Choroid plexus epithelial cell (primary cell): ENCODE data around the gene POU5F1.
"Not testable (repeated sequence)": the region's sequence is repeated elsewhere in the genome, so short reads cannot be mapped to it uniquely, and the experiment has no call there.

Source experiments
- DNase-seq: peaks from one replicate; pipeline ENCODE4 v3.0.0-alpha.2; 2010; ENCODE audit warnings: low read depth
- H3K4me3 ChIP-seq: 2 replicates; pipeline ENCODE4 v1.5.1; 2011; ENCODE audit warnings: low read depth, mild to moderate bottlenecking, control low read depth, low read length, moderate library complexity
- TF ChIP-seq, protein P1 (sequence below): conservative IDR thresholded peaks from 2 replicates; pipeline ENCODE4 v1.5.1; 2011; ENCODE audit warnings: low read depth, mild to moderate bottlenecking, control low read depth, inconsistent platforms, low read length, moderate library complexity

Gene POU5F1

GRCh38 chr6:31170600-31170881 is at the start of gene POU5F1:
TSS of gene POU5F1 (minus strand) at chr6:31170682. CDS start at chr6:31170620, 62 bp downstream.
- TF ChIP-seq, protein P1, sequence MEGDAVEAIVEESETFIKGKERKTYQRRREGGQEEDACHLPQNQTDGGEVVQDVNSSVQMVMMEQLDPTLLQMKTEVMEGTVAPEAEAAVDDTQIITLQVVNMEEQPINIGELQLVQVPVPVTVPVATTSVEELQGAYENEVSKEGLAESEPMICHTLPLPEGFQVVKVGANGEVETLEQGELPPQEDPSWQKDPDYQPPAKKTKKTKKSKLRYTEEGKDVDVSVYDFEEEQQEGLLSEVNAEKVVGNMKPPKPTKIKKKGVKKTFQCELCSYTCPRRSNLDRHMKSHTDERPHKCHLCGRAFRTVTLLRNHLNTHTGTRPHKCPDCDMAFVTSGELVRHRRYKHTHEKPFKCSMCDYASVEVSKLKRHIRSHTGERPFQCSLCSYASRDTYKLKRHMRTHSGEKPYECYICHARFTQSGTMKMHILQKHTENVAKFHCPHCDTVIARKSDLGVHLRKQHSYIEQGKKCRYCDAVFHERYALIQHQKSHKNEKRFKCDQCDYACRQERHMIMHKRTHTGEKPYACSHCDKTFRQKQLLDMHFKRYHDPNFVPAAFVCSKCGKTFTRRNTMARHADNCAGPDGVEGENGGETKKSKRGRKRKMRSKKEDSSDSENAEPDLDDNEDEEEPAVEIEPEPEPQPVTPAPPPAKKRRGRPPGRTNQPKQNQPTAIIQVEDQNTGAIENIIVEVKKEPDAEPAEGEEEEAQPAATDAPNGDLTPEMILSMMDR = no peak
- H3K4me3 ChIP-seq = no peak within 1 kb of the TSS
- DNase-seq = no peak

DNA sequence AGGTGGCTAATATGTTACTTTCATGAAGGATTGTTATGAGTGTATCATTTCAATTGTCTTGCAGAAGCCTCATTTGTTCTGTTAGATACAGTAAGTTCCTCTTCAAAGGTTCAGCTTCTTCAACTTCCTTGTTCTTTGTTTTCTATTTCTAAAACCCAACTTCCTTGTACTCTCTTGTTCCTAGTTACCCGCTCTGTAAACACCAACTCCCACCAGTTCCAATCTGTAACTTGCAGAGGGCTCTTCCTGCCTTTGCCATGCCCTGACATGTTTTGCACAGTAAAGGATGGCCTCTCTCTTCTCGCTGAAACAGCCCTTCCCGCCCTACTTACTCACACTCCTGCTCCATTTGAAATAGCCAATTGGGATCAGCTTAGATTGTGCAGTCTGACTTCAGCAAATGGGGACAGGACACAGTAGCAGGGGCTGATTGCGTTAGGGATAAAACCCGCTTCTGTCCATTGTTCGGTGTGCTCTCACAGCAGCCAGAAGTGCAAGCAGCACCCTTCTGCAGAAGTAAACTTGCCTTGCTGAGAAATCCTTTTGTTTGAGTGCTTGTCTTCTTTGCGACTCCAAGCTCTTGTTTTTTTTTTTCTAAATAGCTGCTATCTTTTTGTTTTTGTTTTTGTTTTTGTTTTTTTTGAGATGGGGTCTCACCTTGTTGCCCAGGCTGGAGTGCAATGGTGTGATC is 45.9 kb upstream of the POU5F1 start:
- DNase-seq = no peak
- TF ChIP-seq, protein P1 = no peak
- no peak overlapping the region for H3K4me3 ChIP-seq

DNA sequence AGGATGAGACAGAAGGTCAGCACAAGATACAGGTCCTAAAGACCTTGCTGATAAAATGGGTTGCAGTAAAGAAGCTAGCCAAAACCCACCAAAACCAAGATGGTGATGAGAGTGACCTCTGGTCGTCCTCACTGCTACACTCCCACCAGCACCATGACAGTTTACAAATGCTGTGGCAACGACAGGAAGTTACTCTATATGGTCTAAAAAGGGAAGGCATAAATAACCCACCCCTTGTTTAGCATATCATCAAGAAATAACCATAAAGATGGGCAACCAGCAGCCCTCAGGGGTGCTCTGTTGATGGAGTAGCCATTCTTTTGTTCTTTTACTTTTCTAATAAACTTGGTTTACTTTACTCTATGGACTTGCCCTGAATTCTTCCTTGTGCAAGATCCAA is 44.7 kb upstream of the POU5F1 start:
- DNase-seq, H3K4me3 ChIP-seq: not testable (repeated sequence)

DNA sequence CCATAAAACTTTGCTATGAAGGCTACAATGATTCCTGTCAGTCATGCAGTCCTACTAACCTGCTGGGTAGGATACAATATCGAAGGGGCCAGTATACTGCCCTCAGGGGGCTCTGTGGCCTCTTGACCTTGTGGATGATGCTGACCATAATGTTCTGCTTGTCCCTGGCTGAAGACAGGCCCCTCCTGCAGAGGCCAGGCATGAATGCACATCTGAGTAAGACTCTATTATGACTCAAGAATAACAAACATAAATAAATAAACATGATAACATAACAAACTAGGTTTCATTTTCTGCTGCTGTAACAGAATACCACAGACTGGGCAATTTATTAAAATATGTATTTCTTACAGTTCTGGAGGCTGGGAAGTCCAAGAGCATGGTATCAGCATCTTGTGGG is 44.0 kb upstream of the POU5F1 start:
- no peak overlapping the region for H3K4me3 ChIP-seq
- no peak for DNase-seq
- TF ChIP-seq, protein P1 = no peak

GRCh38 chr6:31210741-31211532 is 40.5 kb upstream of the POU5F1 start:
- TF ChIP-seq, protein P1 = no peak
- DNase-seq = no peak
- H3K4me3 ChIP-seq = no peak overlapping the region

GRCh38 chr6:31210123-31210522 is 39.6 kb upstream of the POU5F1 start:
- no peak overlapping the region for H3K4me3 ChIP-seq
- TF ChIP-seq, protein P1 = no peak
- no peak for DNase-seq

DNA sequence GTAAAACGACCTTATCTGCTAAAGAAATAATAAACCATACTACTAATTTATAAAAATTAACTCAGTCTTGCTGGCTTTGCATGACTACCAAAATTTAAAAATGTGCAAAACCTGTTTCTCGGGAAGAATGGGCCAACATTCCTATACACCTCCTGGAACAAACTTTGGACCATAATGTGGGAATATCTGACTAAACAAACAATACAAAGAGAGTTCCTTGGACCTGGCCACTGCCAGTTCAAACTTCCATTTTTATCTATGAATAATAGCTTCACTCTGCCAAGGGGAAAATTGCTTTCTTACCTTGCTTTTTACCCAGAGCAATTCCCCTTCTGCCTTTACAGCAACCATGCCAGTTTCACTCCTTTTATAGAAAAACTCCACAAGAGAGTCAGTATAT is 38.7 kb upstream of the POU5F1 start:
- TF ChIP-seq, protein P1 = no peak

More for the DNA sequence above, 38.7 kb upstream of the POU5F1 start:
- no peak overlapping the region for H3K4me3 ChIP-seq
- no peak for DNase-seq
